GM23338 (cell line): ENCODE data around the gene MAP7D1. TPM values are rescaled to one million over a fixed set of nuclear protein-coding genes. Genes with fewer than 3 reads are reported as not detected.

ENCODE experiments used
- ATAC-seq: fragments of 200-7000 bp; cut with Tn5 transposase; 3 replicates; pipeline ENCODE4 v1.9.1; 2020
- DNase-seq: peaks from one replicate; pipeline ENCODE4 v3.0.0-alpha.2; 2015; ENCODE audit warnings: low spot score
- H2AFZ ChIP-seq: fragments of 200-600 bp; sonication (generic); 2 replicates; pipeline ENCODE4 v1.8.0; 2016; ENCODE audit warnings: antibody characterized with exemption, mild to moderate bottlenecking, moderate library complexity
- H3F3A ChIP-seq: fragments of 200-600 bp; sonication (generic); replicated peaks from 2 replicates; pipeline ENCODE4 v1.8.0; 2017; ENCODE audit warnings: antibody characterized with exemption, mixed run types, low read depth
- H3K27ac ChIP-seq: fragments of 200-600 bp; sonication (generic); 2 replicates; pipeline ENCODE4 v1.6.1; 2016; ENCODE audit warnings: low read depth
- H3K27me3 ChIP-seq: fragments of 200-600 bp; sonication (generic); 2 replicates; pipeline ENCODE4 v1.8.0; 2016; ENCODE audit warnings: mild to moderate bottlenecking, mixed run types, moderate library complexity; ENCODE audit not compliant: insufficient read depth
- H3K36me3 ChIP-seq: fragments of 200-600 bp; sonication (generic); 2 replicates; pipeline ENCODE4 v1.8.0; 2016; ENCODE audit warnings: mild to moderate bottlenecking; ENCODE audit not compliant: insufficient read depth
- H3K4me1 ChIP-seq: fragments of 200-600 bp; sonication (generic); 2 replicates; pipeline ENCODE4 v1.8.0; 2016; ENCODE audit warnings: mild to moderate bottlenecking, moderate library complexity; ENCODE audit not compliant: insufficient read depth
- H3K4me2 ChIP-seq: fragments of 200-600 bp; sonication (generic); 2 replicates; pipeline ENCODE4 v1.7.1; 2017; ENCODE audit warnings: mixed run types
- H3K4me3 ChIP-seq: fragments of 200-600 bp; sonication (generic); 2 replicates; pipeline ENCODE4 v1.6.1; 2016; ENCODE audit warnings: mixed run types
- H3K79me2 ChIP-seq: fragments of 200-600 bp; sonication (generic); replicated peaks from 2 replicates; pipeline ENCODE4 v1.8.0; 2017; ENCODE audit warnings: mild to moderate bottlenecking; ENCODE audit not compliant: insufficient read depth
- H3K9me2 ChIP-seq: fragments of 200-600 bp; sonication (generic); 2 replicates; pipeline ENCODE4 v1.8.0; 2017; ENCODE audit not compliant: insufficient read depth
- H4K20me1 ChIP-seq: fragments of 200-600 bp; sonication (generic); replicated peaks from 2 replicates; pipeline ENCODE4 v1.8.0; 2017; ENCODE audit warnings: mild to moderate bottlenecking; ENCODE audit not compliant: insufficient read depth
- H3K27ac Mint-ChIP-seq: 2 replicates; pipeline ENCODE4 v1.8.0; 2020; ENCODE audit warnings: inconsistent platforms, mild to moderate bottlenecking, moderate library complexity, mixed read lengths
- H3K27me3 Mint-ChIP-seq: 3 replicates; pipeline ENCODE4 v1.8.0; 2022; ENCODE audit warnings: low read depth, mild to moderate bottlenecking, moderate library complexity, mixed read lengths, inconsistent platforms; ENCODE audit not compliant: insufficient read depth, poor library complexity
- H3K36me3 Mint-ChIP-seq: 3 replicates; pipeline ENCODE4 v1.8.0; 2021; ENCODE audit warnings: low read depth, mild to moderate bottlenecking, inconsistent platforms, moderate library complexity, mixed read lengths
- H3K4me1 Mint-ChIP-seq: 3 replicates; pipeline ENCODE4 v1.8.0; 2020; ENCODE audit warnings: mild to moderate bottlenecking, inconsistent platforms, mixed read lengths
- H3K4me3 Mint-ChIP-seq: 3 replicates; pipeline ENCODE4 v1.8.0; 2021; ENCODE audit warnings: moderate library complexity, mild to moderate bottlenecking, inconsistent platforms, mixed read lengths
- H3K9me3 Mint-ChIP-seq: 3 replicates; pipeline ENCODE4 v1.8.0; 2020; ENCODE audit warnings: moderate library complexity, mild to moderate bottlenecking, inconsistent platforms, mixed read lengths
- CREB1 ChIP-seq: fragments of 250-450 bp; sonication (Bioruptor Pico); IDR thresholded peaks from 2 replicates; pipeline ENCODE4 v1.5.0; 2020; ENCODE audit warnings: low read depth, mild to moderate bottlenecking, moderate library complexity
- EZH2 ChIP-seq: fragments of 200-600 bp; sonication (generic); IDR thresholded peaks from one replicate; pipeline ENCODE4 v1.8.0; 2017; ENCODE audit warnings: antibody characterized with exemption, mild to moderate bottlenecking, low read depth; ENCODE audit not compliant: unreplicated experiment
- EZH2phosphoT487 ChIP-seq: fragments of 200-600 bp; sonication (generic); IDR thresholded peaks from one replicate; pipeline ENCODE4 v1.8.1; 2018; ENCODE audit warnings: antibody characterized with exemption; ENCODE audit not compliant: unreplicated experiment
- JUNB ChIP-seq: IDR thresholded peaks from one replicate; pipeline ENCODE4 v1.6.1; 2016; ENCODE audit warnings: antibody characterized with exemption; ENCODE audit not compliant: unreplicated experiment
- NANOG ChIP-seq: IDR thresholded peaks from 2 replicates; pipeline ENCODE4 v1.6.1; 2016; ENCODE audit warnings: antibody characterized with exemption, borderline replicate concordance
- POLR2AphosphoS5 ChIP-seq: IDR thresholded peaks from 2 replicates; pipeline ENCODE4 v1.6.1; 2016; ENCODE audit warnings: antibody characterized with exemption, low read depth
- STAT1 ChIP-seq: IDR thresholded peaks from one replicate; pipeline ENCODE4 v1.6.1; 2016; ENCODE audit warnings: antibody characterized with exemption; ENCODE audit not compliant: unreplicated experiment
- ZNF114 ChIP-seq: fragments of 250-450 bp; sonication (Bioruptor Pico); IDR thresholded peaks from 2 replicates; pipeline ENCODE4 v1.5.0; 2020; ENCODE audit warnings: mild to moderate bottlenecking, moderate library complexity
- ZNF331 ChIP-seq: fragments of 250-450 bp; sonication (Bioruptor Pico); IDR thresholded peaks from 2 replicates; pipeline ENCODE4 v1.5.0; 2020; ENCODE audit warnings: low read depth, mild to moderate bottlenecking, moderate library complexity
- polyA plus RNA-seq: library from polyadenylated mRNA; unstranded; fragments of >200 nt; fragmentation: Nextera tagmentation; extraction: Ambion mirVana; gene quantifications from 2 replicates; pipeline ENCODE4 v1.2.1, GENCODE V29; 2016
- total RNA-seq: library from RNA; depleted of rRNA; stranded (reverse); fragments of >200 nt; shearing (Covaris generic); gene quantifications from 2 replicates; pipeline ENCODE4 v1.2.3, GENCODE V29; 2014
- TF ChIP-seq, protein P1 (sequence below): fragments of 250-450 bp; sonication (Bioruptor Pico); IDR thresholded peaks from 2 replicates; pipeline ENCODE4 v1.5.0; 2020; ENCODE audit warnings: mild to moderate bottlenecking, moderate library complexity
- TF ChIP-seq, protein P2 (sequence below): IDR thresholded peaks from 2 replicates; pipeline ENCODE4 v1.6.1; 2016; ENCODE audit warnings: antibody characterized with exemption
- TF ChIP-seq, protein P3 (sequence below), 2 experiments: fragments of 200-600 bp in 1 of 2; sonication (generic) in 1 of 2; conservative IDR thresholded peaks; 2 replicates each; pipeline versions ENCODE4 v1.5.1 to v1.6.1; 2016 to 2017; ENCODE audit warnings: antibody characterized with exemption in 2 of 2, low read depth in 2 of 2, mild to moderate bottlenecking in 2 of 2, moderate library complexity in 1 of 2
- TF ChIP-seq, protein P4 (sequence below): IDR thresholded peaks from one replicate; pipeline ENCODE4 v1.6.1; 2018; ENCODE audit warnings: antibody characterized with exemption; ENCODE audit not compliant: unreplicated experiment

The MAP7D1 gene
- total and polyA plus RNA-seq, 2 experiments from 2014 or later: 13.8 to 59.8 TPM

DNA sequence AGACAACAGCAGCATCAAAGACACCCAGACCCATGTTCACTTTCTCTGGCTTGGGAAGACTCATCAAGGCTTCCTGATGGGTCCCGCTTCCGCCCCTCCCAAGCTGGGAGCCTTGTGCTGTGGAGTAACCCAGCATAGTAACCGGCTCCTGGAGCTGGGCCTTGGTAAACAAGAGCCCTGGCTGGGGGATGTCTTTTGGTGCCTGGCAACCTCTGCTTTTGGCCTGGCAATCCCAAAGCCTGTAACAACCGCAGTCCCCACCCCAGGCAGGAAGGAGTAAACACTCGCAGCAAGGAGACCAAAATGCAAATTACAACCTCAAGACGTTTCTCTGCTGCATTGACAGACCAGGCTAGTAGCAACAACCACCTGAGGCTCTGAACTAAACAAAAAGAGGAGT, 51.4 kb downstream of the MAP7D1 start:
- ATAC-seq (peak; percentile 74), DNase-seq (peak; percentile 68)
- Mint-ChIP-seq H3K27me3 (no peaks in the 10 kb centered on the region), H3K36me3 (no peaks in the 10 kb centered on the region), H3K9me3 (no peaks in the 10 kb centered on the region), H3K4me1 (peaks cover 13% of the 10 kb centered on the region), H3K4me3 (no peak overlapping the region), H3K27ac (peak overlapping the region; percentile 39; the same call in 1 of the 2 replicates)
- Histone ChIP-seq H2AFZ (peak overlapping the region; percentile 52; the same call in 1 of the 2 replicates), H3K36me3 (no peaks in the 10 kb centered on the region), H3K79me2 (no peaks in the 10 kb centered on the region), H3K27ac (no peak overlapping the region), H3K4me3 (no peak overlapping the region), H3K4me2 (no peak overlapping the region), H3K27me3 (no peaks in the 10 kb centered on the region), H3K9me2 (no peaks in the 10 kb centered on the region), H3F3A (no peaks in the 10 kb centered on the region), H4K20me1 (no peaks in the 10 kb centered on the region), H3K4me1 (no peaks in the 10 kb centered on the region)
- TF ChIP-seq CREB1 (CRISPR knock-in tag): no peak
- TF ChIP-seq, protein P1, sequence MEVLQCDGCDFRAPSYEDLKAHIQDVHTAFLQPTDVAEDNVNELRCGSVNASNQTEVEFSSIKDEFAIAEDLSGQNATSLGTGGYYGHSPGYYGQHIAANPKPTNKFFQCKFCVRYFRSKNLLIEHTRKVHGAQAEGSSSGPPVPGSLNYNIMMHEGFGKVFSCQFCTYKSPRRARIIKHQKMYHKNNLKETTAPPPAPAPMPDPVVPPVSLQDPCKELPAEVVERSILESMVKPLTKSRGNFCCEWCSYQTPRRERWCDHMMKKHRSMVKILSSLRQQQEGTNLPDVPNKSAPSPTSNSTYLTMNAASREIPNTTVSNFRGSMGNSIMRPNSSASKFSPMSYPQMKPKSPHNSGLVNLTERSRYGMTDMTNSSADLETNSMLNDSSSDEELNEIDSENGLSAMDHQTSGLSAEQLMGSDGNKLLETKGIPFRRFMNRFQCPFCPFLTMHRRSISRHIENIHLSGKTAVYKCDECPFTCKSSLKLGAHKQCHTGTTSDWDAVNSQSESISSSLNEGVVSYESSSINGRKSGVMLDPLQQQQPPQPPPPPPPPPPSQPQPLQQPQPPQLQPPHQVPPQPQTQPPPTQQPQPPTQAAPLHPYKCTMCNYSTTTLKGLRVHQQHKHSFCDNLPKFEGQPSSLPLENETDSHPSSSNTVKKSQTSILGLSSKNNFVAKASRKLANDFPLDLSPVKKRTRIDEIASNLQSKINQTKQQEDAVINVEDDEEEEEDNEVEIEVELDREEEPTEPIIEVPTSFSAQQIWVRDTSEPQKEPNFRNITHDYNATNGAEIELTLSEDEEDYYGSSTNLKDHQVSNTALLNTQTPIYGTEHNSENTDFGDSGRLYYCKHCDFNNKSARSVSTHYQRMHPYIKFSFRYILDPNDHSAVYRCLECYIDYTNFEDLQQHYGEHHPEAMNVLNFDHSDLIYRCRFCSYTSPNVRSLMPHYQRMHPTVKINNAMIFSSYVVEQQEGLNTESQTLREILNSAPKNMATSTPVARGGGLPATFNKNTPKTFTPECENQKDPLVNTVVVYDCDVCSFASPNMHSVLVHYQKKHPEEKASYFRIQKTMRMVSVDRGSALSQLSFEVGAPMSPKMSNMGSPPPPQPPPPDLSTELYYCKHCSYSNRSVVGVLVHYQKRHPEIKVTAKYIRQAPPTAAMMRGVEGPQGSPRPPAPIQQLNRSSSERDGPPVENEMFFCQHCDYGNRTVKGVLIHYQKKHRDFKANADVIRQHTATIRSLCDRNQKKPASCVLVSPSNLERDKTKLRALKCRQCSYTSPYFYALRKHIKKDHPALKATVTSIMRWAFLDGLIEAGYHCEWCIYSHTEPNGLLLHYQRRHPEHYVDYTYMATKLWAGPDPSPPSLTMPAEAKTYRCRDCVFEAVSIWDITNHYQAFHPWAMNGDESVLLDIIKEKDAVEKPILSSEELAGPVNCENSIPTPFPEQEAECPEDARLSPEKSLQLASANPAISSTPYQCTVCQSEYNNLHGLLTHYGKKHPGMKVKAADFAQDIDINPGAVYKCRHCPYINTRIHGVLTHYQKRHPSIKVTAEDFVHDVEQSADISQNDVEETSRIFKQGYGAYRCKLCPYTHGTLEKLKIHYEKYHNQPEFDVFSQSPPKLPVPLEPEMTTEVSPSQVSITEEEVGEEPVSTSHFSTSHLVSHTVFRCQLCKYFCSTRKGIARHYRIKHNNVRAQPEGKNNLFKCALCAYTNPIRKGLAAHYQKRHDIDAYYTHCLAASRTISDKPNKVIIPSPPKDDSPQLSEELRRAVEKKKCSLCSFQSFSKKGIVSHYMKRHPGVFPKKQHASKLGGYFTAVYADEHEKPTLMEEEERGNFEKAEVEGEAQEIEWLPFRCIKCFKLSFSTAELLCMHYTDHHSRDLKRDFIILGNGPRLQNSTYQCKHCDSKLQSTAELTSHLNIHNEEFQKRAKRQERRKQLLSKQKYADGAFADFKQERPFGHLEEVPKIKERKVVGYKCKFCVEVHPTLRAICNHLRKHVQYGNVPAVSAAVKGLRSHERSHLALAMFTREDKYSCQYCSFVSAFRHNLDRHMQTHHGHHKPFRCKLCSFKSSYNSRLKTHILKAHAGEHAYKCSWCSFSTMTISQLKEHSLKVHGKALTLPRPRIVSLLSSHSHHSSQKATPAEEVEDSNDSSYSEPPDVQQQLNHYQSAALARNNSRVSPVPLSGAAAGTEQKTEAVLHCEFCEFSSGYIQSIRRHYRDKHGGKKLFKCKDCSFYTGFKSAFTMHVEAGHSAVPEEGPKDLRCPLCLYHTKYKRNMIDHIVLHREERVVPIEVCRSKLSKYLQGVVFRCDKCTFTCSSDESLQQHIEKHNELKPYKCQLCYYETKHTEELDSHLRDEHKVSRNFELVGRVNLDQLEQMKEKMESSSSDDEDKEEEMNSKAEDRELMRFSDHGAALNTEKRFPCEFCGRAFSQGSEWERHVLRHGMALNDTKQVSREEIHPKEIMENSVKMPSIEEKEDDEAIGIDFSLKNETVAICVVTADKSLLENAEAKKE (CRISPR knock-in tag): no peak
- TF ChIP-seq ZNF114 (CRISPR knock-in tag): no peak
- no peak for TF ChIP-seq EZH2
- TF ChIP-seq, protein P2, sequence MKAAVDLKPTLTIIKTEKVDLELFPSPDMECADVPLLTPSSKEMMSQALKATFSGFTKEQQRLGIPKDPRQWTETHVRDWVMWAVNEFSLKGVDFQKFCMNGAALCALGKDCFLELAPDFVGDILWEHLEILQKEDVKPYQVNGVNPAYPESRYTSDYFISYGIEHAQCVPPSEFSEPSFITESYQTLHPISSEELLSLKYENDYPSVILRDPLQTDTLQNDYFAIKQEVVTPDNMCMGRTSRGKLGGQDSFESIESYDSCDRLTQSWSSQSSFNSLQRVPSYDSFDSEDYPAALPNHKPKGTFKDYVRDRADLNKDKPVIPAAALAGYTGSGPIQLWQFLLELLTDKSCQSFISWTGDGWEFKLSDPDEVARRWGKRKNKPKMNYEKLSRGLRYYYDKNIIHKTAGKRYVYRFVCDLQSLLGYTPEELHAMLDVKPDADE: no peak
- no peak for TF ChIP-seq NANOG
- TF ChIP-seq ZNF331 (CRISPR knock-in tag): no peak
- no peak for TF ChIP-seq POLR2AphosphoS5
- TF ChIP-seq, protein P3, sequence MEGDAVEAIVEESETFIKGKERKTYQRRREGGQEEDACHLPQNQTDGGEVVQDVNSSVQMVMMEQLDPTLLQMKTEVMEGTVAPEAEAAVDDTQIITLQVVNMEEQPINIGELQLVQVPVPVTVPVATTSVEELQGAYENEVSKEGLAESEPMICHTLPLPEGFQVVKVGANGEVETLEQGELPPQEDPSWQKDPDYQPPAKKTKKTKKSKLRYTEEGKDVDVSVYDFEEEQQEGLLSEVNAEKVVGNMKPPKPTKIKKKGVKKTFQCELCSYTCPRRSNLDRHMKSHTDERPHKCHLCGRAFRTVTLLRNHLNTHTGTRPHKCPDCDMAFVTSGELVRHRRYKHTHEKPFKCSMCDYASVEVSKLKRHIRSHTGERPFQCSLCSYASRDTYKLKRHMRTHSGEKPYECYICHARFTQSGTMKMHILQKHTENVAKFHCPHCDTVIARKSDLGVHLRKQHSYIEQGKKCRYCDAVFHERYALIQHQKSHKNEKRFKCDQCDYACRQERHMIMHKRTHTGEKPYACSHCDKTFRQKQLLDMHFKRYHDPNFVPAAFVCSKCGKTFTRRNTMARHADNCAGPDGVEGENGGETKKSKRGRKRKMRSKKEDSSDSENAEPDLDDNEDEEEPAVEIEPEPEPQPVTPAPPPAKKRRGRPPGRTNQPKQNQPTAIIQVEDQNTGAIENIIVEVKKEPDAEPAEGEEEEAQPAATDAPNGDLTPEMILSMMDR (conservative IDR thresholded peaks at IDR 0.05; ENCODE audit: low read depth in 2 of 2): no peak
- TF ChIP-seq, protein P4, sequence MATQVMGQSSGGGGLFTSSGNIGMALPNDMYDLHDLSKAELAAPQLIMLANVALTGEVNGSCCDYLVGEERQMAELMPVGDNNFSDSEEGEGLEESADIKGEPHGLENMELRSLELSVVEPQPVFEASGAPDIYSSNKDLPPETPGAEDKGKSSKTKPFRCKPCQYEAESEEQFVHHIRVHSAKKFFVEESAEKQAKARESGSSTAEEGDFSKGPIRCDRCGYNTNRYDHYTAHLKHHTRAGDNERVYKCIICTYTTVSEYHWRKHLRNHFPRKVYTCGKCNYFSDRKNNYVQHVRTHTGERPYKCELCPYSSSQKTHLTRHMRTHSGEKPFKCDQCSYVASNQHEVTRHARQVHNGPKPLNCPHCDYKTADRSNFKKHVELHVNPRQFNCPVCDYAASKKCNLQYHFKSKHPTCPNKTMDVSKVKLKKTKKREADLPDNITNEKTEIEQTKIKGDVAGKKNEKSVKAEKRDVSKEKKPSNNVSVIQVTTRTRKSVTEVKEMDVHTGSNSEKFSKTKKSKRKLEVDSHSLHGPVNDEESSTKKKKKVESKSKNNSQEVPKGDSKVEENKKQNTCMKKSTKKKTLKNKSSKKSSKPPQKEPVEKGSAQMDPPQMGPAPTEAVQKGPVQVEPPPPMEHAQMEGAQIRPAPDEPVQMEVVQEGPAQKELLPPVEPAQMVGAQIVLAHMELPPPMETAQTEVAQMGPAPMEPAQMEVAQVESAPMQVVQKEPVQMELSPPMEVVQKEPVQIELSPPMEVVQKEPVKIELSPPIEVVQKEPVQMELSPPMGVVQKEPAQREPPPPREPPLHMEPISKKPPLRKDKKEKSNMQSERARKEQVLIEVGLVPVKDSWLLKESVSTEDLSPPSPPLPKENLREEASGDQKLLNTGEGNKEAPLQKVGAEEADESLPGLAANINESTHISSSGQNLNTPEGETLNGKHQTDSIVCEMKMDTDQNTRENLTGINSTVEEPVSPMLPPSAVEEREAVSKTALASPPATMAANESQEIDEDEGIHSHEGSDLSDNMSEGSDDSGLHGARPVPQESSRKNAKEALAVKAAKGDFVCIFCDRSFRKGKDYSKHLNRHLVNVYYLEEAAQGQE: no peak
- no peak for TF ChIP-seq STAT1
- no peak for TF ChIP-seq JUNB
- no peak for TF ChIP-seq EZH2phosphoT487
